Colonic mucosa (tissue), 4 donors: Measurements from ENCODE around the gene ATXN7L1. TPM values are rescaled to one million over a fixed set of nuclear protein-coding genes. Genes with fewer than 3 reads are reported as not detected.
"Not testable (repeated sequence)": the region's sequence is repeated elsewhere in the genome, so short reads cannot be mapped to it uniquely, and the experiment has no call there.

Source experiments
- DNase-seq: peaks from one replicate; pipeline ENCODE4 v3.0.0-alpha.2; 2020
- H3K27ac ChIP-seq: fragments of 200-600 bp; one replicate; pipeline ENCODE4 v1.8.0; 2021
- H3K27me3 ChIP-seq: fragments of 200-600 bp; one replicate; pipeline ENCODE4 v1.8.0; 2021
- H3K36me3 ChIP-seq: fragments of 200-600 bp; one replicate; pipeline ENCODE4 v1.8.0; 2021
- H3K4me1 ChIP-seq: fragments of 200-600 bp; one replicate; pipeline ENCODE4 v1.8.0; 2021; ENCODE audit warnings: mild to moderate bottlenecking
- H3K4me3 ChIP-seq: fragments of 200-600 bp; one replicate; pipeline ENCODE4 v1.8.0; 2021
- H3K9ac ChIP-seq, 2 donors: one replicate each; pipeline ENCODE4 v1.7.0; 2013; ENCODE audit warnings: control low read depth in 2 of 2, low read depth in 2 of 2, low read length in 2 of 2
- H3K9me3 ChIP-seq: fragments of 200-600 bp; one replicate; pipeline ENCODE4 v1.8.0; 2021
- CTCF ChIP-seq: fragments of 200-600 bp; IDR thresholded peaks from one replicate; pipeline ENCODE4 v1.8.0; 2022; ENCODE audit warnings: antibody characterized with exemption, mild to moderate bottlenecking
- intact Hi-C: fragments of 100-400 bp; cut with DNase I; formaldehyde crosslinking; loops from one replicate; pipeline ENCODE4 v1.14.1; 2022
- total RNA-seq, 2 donors: library from RNA; stranded (reverse); fragmentation: NEBNext Ultra II Directional in 1 of 2; extraction: Animal tissue kit (Norgen Biotek cat#: 25700) in 1 of 2; gene quantifications; one replicate each; pipeline ENCODE4 v1.2.1, GENCODE V29; 2021
- donor health status: healthy.
- donor health status: DM: no; HTN: no; CAD: no.
- donor health status: DM: no; HTN: no; CAD: no.

Gene ATXN7L1
- total RNA-seq, 2 donors from 2014 or later = 13.0 to 15.1 TPM

- no peak overlapping the region for H3K27ac ChIP-seq
- intact Hi-C loops = no loop called here
- no peak for DNase-seq
- H3K4me3 ChIP-seq = no peak overlapping the region
- H3K36me3 ChIP-seq = no peaks in the 10 kb centered on the region
- no peaks in the 10 kb centered on the region for H3K4me1 ChIP-seq
- no peaks in the 10 kb centered on the region for H3K9me3 ChIP-seq
- H3K9ac ChIP-seq = no peak overlapping the region
- H3K27me3 ChIP-seq = no peaks in the 10 kb centered on the region
- no peak for TF ChIP-seq CTCF
These were observed 14.0 kb upstream of the ATXN7L1 start for GRCh38 chr7:105890290-105890997.

- H3K9me3 ChIP-seq = no peaks in the 10 kb centered on the region
- H3K27ac ChIP-seq = no peak overlapping the region
- H3K4me1 ChIP-seq = no peaks in the 10 kb centered on the region
- TF ChIP-seq CTCF = no peak
- H3K27me3 ChIP-seq = no peaks in the 10 kb centered on the region
- intact Hi-C loops = no loop called here
- no peak overlapping the region for H3K4me3 ChIP-seq
- peak; percentile 33 for DNase-seq
- no peak overlapping the region for H3K9ac ChIP-seq
- no peaks in the 10 kb centered on the region for H3K36me3 ChIP-seq
These were observed 11.3 kb upstream of the ATXN7L1 start for GRCh38 chr7:105887569-105888189.

GRCh38 chr7:105886776-105887175 is 10.4 kb upstream of the ATXN7L1 start:
- TF ChIP-seq CTCF = no peak
- Histone ChIP-seq H3K9ac (no peak overlapping the region), H3K9me3 (no peaks in the 10 kb centered on the region), H3K27ac (no peak overlapping the region), H3K4me3 (no peak overlapping the region), H3K27me3 (no peaks in the 10 kb centered on the region), H3K4me1 (no peaks in the 10 kb centered on the region), H3K36me3 (no peaks in the 10 kb centered on the region)
- DNase-seq = no peak
- intact Hi-C loops = no loop called here

GRCh38 chr7:105885387-105886111 is 9.2 kb upstream of the ATXN7L1 start:
- no peak overlapping the region for H3K27ac ChIP-seq
- no peaks in the 10 kb centered on the region for H3K36me3 ChIP-seq
- intact Hi-C loops = no loop called here
- DNase-seq = no peak
- TF ChIP-seq CTCF = no peak
- H3K9ac ChIP-seq = no peak overlapping the region
- H3K4me3 ChIP-seq = no peak overlapping the region
- no peaks in the 10 kb centered on the region for H3K27me3 ChIP-seq
- no peaks in the 10 kb centered on the region for H3K4me1 ChIP-seq
- H3K9me3 ChIP-seq = no peaks in the 10 kb centered on the region

- H3K9me3 ChIP-seq, H3K4me1 ChIP-seq, H3K27ac ChIP-seq, H3K9ac ChIP-seq, H3K4me3 ChIP-seq, DNase-seq, H3K36me3 ChIP-seq, intact Hi-C loops, H3K27me3 ChIP-seq: not testable (repeated sequence)
These were observed 6.8 kb upstream of the ATXN7L1 start for GRCh38 chr7:105883179-105883578.
